ENCODE data around the gene TMEM129. TPM values are rescaled to one million over a fixed set of nuclear protein-coding genes. Genes with fewer than 3 reads are reported as not detected.

The TMEM129 gene
- total RNA-seq, 1 donor from 2014 or later = 19.8 TPM

DNA sequence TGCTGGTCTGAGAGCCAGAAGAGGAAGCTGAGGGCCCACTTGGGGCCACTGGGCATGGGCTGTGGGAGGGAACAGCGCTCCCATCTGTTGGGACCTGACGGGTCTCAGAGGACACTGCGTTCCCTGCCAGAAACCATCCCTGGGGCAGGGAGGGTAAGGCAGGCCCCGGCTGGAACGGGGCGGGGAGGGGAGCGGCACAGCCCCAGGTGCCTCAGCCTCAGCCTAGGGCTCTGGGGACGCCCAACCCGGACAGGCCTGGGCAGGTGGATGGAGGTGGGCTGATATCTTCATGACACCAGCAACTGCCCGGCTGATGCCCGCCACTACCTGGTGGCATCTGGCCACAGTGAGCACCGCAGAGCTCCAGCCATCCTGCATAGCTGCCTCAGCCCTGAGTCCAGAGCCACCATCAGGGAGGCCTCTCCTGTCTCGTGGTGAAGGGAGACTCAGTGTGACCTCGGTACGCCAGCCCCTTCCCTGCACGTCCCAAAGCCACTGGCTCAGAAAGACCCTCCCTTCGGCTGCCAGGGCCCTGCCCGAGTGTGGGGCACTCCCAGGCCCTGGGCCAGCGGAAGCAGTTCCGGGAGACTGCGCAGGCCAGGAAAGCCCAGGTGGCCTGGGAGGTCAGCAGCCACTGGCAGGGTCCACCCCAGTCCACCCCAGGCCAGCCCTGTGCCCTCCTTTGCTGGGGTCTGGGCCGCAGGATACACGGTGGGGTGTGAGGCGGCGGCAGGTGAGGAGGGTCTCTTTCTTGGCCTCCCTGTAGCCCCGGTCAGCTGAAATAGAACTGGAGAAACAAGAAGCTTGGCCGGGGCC, 37.4 kb upstream of the TMEM129 start:
- DNase-seq (ENCODE audit: low read depth in 2 of 2) = no peak

GRCh38 chr4:1757836-1758235, 36.7 kb upstream of the TMEM129 start:
- no peak for DNase-seq (ENCODE audit: low read depth in 2 of 2)

DNA sequence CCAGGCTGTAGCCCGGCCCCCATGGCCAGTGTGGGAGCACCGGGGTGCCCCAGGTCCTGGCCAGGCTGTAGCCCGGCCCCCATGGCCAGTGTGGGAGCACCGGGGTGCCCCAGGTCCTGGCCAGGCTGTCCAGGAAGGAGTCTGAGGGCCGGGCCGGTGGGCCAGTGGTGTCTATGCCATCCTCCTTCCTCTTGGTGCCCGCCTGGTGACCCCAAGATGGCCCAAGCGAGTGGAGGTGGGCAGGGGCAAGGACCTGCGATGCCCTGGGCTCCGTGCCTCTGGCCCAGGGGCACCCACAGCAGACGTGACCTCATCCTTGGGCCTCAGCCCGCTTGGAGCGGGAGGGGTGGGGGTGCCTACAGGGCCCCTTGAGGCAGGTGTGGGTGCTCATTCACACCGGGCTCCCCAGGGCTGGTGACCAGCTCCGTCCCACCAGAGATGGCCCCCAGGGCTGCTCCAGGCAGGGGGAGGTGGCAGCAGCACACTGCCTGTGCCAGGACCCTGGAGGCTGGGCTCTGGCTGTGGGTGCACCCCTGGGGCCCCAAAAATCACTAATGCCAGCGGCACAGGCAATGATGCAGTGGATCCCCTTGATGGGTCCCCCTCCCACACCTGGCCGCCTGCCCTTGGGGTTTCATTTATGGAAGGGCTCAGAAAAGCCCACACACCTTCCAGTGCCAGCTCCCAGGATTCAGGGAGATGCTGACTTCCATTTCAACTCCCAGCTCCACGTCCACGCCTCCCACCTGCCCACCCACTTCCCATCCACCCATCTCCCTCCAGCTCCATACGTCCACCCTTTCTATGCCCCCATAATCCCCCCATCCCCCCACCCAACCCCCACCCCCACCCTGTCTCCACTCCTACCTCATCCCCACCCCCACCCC, 36.0 kb upstream of the TMEM129 start:
- DNase-seq (ENCODE audit: low read depth in 2 of 2) = no peak

- DNase-seq (ENCODE audit: low read depth in 2 of 2) = peak; percentile 17 to 42
Observed at GRCh38 chr4:1756079-1756478, 35.0 kb upstream of the TMEM129 start.

DNA sequence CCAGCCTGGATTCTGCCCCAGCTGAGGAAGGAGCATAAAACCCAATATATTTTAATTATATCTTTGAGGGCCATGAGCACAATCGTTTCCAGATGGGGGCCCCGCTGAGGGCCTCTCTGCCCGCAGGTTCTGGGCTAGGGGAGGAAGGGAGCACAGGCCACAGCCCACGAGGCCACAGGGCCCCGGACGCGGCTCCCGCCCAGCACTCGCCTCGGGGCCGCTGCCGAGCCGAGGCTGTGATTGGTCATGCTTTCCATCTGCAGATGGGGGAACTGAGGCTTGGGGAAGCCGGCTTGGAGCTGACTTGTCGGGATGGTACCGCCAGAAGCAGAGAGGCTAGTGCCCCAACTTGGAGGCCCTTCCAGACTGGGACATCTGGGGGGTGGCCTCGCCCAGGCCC, 34.2 kb upstream of the TMEM129 start:
- DNase-seq (ENCODE audit: low read depth in 2 of 2) = no peak

GRCh38 chr4:1754336-1754735, 33.2 kb upstream of the TMEM129 start:
- DNase-seq (ENCODE audit: low read depth in 2 of 2) = no peak

- no peak for DNase-seq (ENCODE audit: low read depth in 2 of 2)
Observed at GRCh38 chr4:1753697-1754311, 32.7 kb upstream of the TMEM129 start.

DNA sequence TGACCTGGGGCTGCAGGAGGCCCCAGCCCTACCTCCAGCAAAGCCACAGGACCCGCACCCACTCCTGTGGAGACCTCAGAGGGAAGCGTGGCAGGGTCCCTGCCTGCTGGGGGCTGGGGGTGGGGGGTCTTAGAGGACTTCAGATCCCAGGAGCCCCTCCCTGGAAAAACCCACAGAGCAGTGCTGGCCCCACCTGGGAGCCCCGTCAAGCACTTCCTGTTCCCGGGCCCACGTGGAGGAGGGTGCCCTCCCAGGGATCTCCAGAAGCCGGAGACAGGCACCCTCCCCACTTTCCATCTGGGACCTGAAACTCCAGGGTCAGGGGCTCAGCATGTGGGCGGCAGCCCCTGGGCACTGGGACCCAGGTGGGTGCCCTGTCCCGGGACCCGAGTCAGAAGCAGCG, 32.2 kb upstream of the TMEM129 start:
- no peak for DNase-seq (ENCODE audit: low read depth in 2 of 2)

- peak in 1 of 2 donors; percentile 30 for DNase-seq (ENCODE audit: low read depth in 2 of 2)
Observed at GRCh38 chr4:1752284-1753041, 31.3 kb upstream of the TMEM129 start.

DNA sequence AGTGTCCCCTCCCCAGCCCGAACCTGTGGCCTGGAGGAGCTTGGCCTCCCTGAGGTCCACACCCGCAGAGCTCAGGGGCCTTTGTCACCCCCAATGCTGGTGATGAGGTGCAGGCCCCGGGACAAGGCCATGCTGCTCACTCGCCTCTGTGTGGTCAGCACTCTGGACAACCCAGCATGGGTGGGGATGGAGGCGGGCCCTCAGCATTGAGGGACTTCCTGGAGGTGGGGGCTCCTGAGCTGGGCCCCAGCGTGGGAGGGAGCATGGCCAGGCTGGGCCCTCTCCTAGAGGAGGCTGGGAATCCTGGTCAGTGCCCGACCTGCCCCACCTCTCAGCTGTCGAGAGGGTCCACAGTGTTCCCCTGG, 30.8 kb upstream of the TMEM129 start:
- DNase-seq (ENCODE audit: low read depth in 2 of 2) = no peak

- DNase-seq (ENCODE audit: low read depth in 2 of 2) = no peak
Observed at GRCh38 chr4:1751155-1751918, 30.2 kb upstream of the TMEM129 start.

- DNase-seq (ENCODE audit: low read depth in 2 of 2) = no peak
Observed at GRCh38 chr4:1750381-1751154, 29.4 kb upstream of the TMEM129 start.

GRCh38 chr4:1749826-1750225, 28.7 kb upstream of the TMEM129 start:
- no peak for DNase-seq (ENCODE audit: low read depth in 2 of 2)

- no peak for DNase-seq (ENCODE audit: low read depth in 2 of 2)
Observed at GRCh38 chr4:1749370-1749769, 28.2 kb upstream of the TMEM129 start.

DNA sequence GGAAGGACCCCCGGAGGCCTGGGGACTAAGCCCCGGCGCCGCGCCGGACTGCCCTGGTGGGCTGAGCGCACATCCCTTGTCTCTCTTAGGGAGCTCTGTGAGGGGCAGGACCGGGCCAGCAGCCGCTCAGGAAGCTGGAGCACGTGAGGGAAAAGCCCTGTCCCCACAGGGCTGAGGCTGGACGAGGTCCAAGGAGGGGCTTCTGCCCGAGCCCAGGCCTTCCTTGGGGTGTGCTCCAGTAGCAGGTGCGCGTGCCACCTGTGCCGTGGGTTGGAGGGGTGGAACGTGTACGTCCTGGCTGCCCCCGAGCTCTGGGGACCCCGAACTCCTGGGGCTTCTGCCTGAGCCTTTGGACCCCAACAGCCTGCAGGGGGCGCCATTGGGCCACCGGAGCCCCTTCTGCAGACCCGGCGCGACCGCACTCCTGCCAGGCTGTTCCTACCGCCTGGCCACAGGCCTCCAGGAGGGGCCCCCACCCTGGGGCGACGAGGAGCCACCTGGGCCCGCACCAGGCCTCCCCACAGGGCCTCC, 27.4 kb upstream of the TMEM129 start:
- peak in 1 of 2 donors; percentile 74 for DNase-seq (ENCODE audit: low read depth in 2 of 2)

DNA sequence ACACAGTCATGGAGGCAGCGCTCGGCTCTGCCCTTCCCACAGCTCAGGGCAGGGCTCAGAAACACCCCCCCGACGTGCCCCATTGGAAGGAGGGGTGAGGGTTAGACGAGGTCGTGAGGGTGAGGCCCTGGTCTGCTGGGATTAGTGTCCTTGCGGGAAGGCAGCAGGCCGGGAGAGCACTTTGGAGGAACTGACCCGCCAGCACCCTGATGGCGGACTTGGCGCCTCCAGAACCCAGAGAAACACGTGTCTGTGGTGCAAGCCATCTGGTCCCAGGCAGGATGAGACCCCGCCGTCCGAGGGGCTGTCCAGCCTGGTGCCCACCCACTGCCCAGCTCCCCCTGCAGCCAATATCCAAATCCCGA, 26.5 kb upstream of the TMEM129 start:
- DNase-seq (ENCODE audit: low read depth in 2 of 2) = no peak

GRCh38 chr4:1746919-1747602, 25.9 kb upstream of the TMEM129 start:
- DNase-seq (ENCODE audit: low read depth in 2 of 2) = no peak

DNA sequence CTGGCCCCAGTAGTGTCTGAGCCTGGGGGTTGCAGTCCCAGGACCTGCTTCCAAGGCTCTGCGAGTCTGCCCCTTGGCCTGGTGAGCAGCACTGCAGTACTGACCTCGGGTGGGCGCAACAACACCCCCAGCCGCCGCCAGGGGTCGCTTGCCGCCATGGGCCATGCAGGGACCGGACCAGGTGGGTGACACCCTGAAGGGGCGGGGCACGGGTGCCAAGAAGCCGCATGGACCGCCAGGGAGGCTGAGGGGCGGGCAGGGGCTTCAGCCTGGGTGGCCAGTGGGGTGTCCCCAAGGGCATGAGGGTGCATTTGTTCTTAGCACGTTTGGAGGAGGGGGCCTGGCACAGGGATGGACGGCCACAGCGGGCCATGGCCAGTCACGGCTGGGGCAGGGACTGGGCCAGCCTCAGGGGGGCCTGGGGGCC, 25.2 kb upstream of the TMEM129 start:
- peak in 1 of 2 donors; percentile 79 for DNase-seq (ENCODE audit: low read depth in 2 of 2)

DNA sequence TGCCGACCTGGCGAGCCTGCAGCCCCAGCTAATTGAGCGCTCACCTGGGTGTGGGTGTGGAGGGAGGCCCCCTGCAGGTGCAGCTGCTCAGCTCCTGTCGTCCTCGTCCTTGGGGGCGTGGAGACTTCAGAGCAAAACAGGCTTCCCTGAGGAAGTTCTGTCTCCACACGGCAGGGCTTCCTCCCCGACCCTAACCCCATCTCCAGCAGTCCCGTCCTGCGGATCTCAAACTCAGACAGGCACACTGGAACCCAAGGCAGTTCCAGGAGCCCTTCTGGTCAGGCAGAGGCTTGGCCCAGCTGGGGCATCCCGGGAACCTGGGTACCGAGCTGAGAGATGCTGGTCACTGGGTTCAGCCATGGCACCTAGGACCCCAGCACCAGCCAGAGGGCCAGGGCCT, 24.6 kb upstream of the TMEM129 start:
- no peak for DNase-seq (ENCODE audit: low read depth in 2 of 2)
